Osteocyte (in vitro differentiated cells): ENCODE results near the gene RRAGA. TPM values are rescaled to one million over a fixed set of nuclear protein-coding genes. Genes with fewer than 3 reads are reported as not detected.
A peak's percentile ranks its signal among the peaks of the same experiment; 100 is the strongest.
"Not testable (repeated sequence)": the region's sequence is repeated elsewhere in the genome, so short reads cannot be mapped to it uniquely, and the experiment has no call there.

Experiments used
- DNase-seq: peaks from one replicate; pipeline ENCODE4 v3.0.0; 2021; ENCODE audit warnings: mixed read lengths; ENCODE audit not compliant: unreplicated experiment; ENCODE audit errors: extremely low spot score
- H3K27ac Mint-ChIP-seq: one replicate; pipeline ENCODE4 v1.8.0; 2021; ENCODE audit warnings: mild to moderate bottlenecking, mixed read lengths; ENCODE audit not compliant: unreplicated experiment
- H3K27me3 Mint-ChIP-seq: one replicate; pipeline ENCODE4 v1.8.0; 2021; ENCODE audit warnings: mixed read lengths; ENCODE audit not compliant: unreplicated experiment
- H3K36me3 Mint-ChIP-seq: one replicate; pipeline ENCODE4 v1.8.0; 2021; ENCODE audit warnings: mixed read lengths; ENCODE audit not compliant: unreplicated experiment
- H3K4me1 Mint-ChIP-seq: one replicate; pipeline ENCODE4 v1.8.0; 2021; ENCODE audit warnings: mixed read lengths; ENCODE audit not compliant: unreplicated experiment
- H3K4me3 Mint-ChIP-seq: one replicate; pipeline ENCODE4 v1.8.0; 2021; ENCODE audit warnings: mild to moderate bottlenecking, moderate library complexity, mixed read lengths; ENCODE audit not compliant: unreplicated experiment
- H3K9me3 Mint-ChIP-seq: one replicate; pipeline ENCODE4 v1.8.0; 2021; ENCODE audit warnings: mixed read lengths; ENCODE audit not compliant: unreplicated experiment
- total RNA-seq: library from RNA; stranded (reverse); gene quantifications from 2 replicates; pipeline ENCODE4 v1.2.1, GENCODE V29; 2021
- TF ChIP-seq, protein P1 (sequence below): fragments of 200-600 bp; sonication (generic); IDR thresholded peaks from 2 replicates; pipeline ENCODE4 v1.5.0; 2021; ENCODE audit warnings: antibody characterized with exemption, mild to moderate bottlenecking, moderate library complexity

The RRAGA gene
- total RNA-seq, 1 donor from 2014 or later, result 110 TPM

- DNase-seq, result no peak
- H3K4me1 Mint-ChIP-seq, result peaks cover 4% of the 10 kb centered on the region
- H3K9me3 Mint-ChIP-seq, result no peaks in the 10 kb centered on the region
- no peak overlapping the region for H3K4me3 Mint-ChIP-seq
- H3K27ac Mint-ChIP-seq, result no peak overlapping the region
- no peaks in the 10 kb centered on the region for H3K27me3 Mint-ChIP-seq
- H3K36me3 Mint-ChIP-seq, result peaks cover 14% of the 10 kb centered on the region
- TF ChIP-seq, protein P1, sequence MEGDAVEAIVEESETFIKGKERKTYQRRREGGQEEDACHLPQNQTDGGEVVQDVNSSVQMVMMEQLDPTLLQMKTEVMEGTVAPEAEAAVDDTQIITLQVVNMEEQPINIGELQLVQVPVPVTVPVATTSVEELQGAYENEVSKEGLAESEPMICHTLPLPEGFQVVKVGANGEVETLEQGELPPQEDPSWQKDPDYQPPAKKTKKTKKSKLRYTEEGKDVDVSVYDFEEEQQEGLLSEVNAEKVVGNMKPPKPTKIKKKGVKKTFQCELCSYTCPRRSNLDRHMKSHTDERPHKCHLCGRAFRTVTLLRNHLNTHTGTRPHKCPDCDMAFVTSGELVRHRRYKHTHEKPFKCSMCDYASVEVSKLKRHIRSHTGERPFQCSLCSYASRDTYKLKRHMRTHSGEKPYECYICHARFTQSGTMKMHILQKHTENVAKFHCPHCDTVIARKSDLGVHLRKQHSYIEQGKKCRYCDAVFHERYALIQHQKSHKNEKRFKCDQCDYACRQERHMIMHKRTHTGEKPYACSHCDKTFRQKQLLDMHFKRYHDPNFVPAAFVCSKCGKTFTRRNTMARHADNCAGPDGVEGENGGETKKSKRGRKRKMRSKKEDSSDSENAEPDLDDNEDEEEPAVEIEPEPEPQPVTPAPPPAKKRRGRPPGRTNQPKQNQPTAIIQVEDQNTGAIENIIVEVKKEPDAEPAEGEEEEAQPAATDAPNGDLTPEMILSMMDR, result peak; percentile 43
These were observed 36.1 kb downstream of the RRAGA start for GRCh38 chr9:19085295-19085694.

GRCh38 chr9:19087106-19088000, 38.1 kb downstream of the RRAGA start:
- peaks cover 10% of the 10 kb centered on the region for H3K36me3 Mint-ChIP-seq
- TF ChIP-seq, protein P1, result no peak
- peaks cover 4% of the 10 kb centered on the region for H3K4me1 Mint-ChIP-seq
- DNase-seq, result no peak
- H3K27ac Mint-ChIP-seq, result no peak overlapping the region
- H3K4me3 Mint-ChIP-seq, result no peak overlapping the region
- H3K9me3 Mint-ChIP-seq, result no peaks in the 10 kb centered on the region
- H3K27me3 Mint-ChIP-seq, result no peaks in the 10 kb centered on the region

DNA sequence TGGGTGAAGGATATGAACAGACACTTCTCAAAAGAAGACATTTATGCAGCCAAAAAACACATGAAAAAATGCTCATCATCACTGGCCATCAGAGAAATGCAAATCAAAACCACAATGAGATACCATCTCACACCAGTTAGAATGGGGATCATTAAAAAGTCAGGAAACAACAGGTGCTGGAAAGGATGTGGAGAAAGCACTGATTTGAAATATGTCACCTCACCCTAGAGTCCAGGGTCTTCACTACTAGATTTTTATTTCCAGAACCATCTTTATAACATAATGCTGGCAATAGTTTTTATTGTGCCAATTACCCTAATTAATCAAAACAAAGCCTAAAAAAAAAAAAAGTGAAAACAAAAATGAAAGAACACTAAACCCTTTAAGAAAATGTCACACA, 48.2 kb downstream of the RRAGA start:
- Mint-ChIP-seq H3K4me1 (peaks cover 20% of the 10 kb centered on the region), H3K36me3 (peaks cover 10% of the 10 kb centered on the region)
- H3K27ac Mint-ChIP-seq, H3K27me3 Mint-ChIP-seq, H3K9me3 Mint-ChIP-seq, H3K4me3 Mint-ChIP-seq, DNase-seq: not testable (repeated sequence)

Other genes with a start within 250 kb of the RRAGA start
- not detected in 2 replicates for gene SAXO1, start 16.2 kb upstream of the RRAGA start, total RNA-seq
- 8.6 and 9.5 TPM in 2 replicates for gene HAUS6, start 53.5 kb downstream of the RRAGA start, total RNA-seq
- 47.0 and 48.5 TPM in 2 replicates for gene PLIN2, start 78.1 kb downstream of the RRAGA start, total RNA-seq
- gene DENND4C, start 181.3 kb downstream of the RRAGA start, total RNA-seq, result 41.3 and 45.9 TPM in 2 replicates